ENCODE data around the gene ATXN3. TPM values are rescaled to one million over a fixed set of nuclear protein-coding genes. Genes with fewer than 3 reads are reported as not detected.
A peak's percentile ranks its signal among the peaks of the same experiment; 100 is the strongest.

ATXN3 gene
- total and polyA plus RNA-seq, 2 of the 13 experiments (the other 11 are each of a cell fraction or from before 2014, with no cell fraction given) = 14.9 to 17.3 TPM

DNA sequence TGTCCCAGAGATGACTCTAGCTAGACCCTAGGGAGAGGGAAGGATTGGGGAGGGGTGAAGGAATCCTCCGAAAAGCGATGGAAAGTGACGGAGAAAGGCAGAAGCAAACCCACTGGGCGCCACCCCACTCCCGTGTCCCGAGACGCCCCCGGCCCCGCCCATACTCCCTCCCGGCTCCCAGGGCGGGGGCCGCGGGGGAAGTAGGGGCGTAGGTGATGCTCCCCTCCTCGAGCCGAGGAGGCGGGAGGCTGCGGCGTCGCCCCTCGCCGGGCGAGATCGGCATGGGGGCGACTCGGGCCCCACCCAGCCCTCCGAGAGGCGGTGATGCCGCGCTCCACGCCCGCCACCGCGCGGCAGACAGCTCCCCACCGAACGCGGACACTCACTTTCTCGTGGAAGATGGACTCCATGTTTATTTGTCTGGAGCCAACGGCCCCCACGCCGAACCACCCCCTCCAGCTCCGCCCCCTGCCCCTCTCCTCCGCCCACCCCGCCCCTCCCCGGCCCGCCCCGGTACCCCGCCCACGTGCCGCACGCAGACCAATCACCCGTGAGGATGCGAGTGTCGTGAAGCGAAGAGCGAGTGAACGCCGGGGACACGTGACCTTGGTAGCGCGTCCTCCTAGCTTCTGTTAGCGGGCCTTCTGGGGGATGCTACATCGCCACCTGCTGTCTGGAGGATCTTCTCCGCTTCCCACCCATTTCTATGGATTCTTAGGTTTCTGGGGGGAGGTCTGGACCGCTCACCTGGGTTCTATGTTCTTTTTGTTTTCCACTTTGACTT is at the start of gene ATXN3 (continued):
- TF ChIP-seq, protein P1, sequence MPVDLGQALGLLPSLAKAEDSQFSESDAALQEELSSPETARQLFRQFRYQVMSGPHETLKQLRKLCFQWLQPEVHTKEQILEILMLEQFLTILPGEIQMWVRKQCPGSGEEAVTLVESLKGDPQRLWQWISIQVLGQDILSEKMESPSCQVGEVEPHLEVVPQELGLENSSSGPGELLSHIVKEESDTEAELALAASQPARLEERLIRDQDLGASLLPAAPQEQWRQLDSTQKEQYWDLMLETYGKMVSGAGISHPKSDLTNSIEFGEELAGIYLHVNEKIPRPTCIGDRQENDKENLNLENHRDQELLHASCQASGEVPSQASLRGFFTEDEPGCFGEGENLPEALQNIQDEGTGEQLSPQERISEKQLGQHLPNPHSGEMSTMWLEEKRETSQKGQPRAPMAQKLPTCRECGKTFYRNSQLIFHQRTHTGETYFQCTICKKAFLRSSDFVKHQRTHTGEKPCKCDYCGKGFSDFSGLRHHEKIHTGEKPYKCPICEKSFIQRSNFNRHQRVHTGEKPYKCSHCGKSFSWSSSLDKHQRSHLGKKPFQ (CRISPR knock-in tag; IDR thresholded peaks at IDR 0.05; ENCODE audit: insufficient replicate concordance) = no peak
- TF ChIP-seq ZNF337 (CRISPR knock-in tag; IDR thresholded peaks at IDR 0.05; ENCODE audit: borderline replicate concordance, low read depth) (no peak), ERF (CRISPR knock-in tag; IDR thresholded peaks at IDR 0.05) (no peak), SAFB2 (CRISPR knock-in tag; IDR thresholded peaks at IDR 0.05; ENCODE audit: borderline replicate concordance, low read depth) (0 out of 2 replicates have a peak, but pooled peaks have one; percentile 74), TEAD3 (CRISPR knock-in tag; optimal IDR thresholded peaks at IDR 0.05; ENCODE audit: borderline replicate concordance) (peak; percentile 15), MIER3 (CRISPR knock-in tag; IDR thresholded peaks at IDR 0.05; ENCODE audit: borderline replicate concordance) (no peak; the same call in 1 of the 2 replicates), CBX2 (IDR thresholded peaks at IDR 0.05; ENCODE audit: low read depth, low read length) (no peak), CBX2 (CRISPR knock-in tag; IDR thresholded peaks at IDR 0.05; ENCODE audit: low read depth) (no peak), ZNF678 (CRISPR knock-in tag; IDR thresholded peaks at IDR 0.05) (no peak), ZNF577 (CRISPR knock-in tag; IDR thresholded peaks at IDR 0.05; ENCODE audit: borderline replicate concordance, low read depth) (no peak), ZC3H4 (CRISPR knock-in tag; IDR thresholded peaks at IDR 0.05; ENCODE audit: borderline replicate concordance) (no peak), MXD4 (CRISPR knock-in tag; IDR thresholded peaks at IDR 0.05) (0 out of 2 replicates have a peak, but pooled peaks have one; percentile 27)
- TF ChIP-seq, protein P2, sequence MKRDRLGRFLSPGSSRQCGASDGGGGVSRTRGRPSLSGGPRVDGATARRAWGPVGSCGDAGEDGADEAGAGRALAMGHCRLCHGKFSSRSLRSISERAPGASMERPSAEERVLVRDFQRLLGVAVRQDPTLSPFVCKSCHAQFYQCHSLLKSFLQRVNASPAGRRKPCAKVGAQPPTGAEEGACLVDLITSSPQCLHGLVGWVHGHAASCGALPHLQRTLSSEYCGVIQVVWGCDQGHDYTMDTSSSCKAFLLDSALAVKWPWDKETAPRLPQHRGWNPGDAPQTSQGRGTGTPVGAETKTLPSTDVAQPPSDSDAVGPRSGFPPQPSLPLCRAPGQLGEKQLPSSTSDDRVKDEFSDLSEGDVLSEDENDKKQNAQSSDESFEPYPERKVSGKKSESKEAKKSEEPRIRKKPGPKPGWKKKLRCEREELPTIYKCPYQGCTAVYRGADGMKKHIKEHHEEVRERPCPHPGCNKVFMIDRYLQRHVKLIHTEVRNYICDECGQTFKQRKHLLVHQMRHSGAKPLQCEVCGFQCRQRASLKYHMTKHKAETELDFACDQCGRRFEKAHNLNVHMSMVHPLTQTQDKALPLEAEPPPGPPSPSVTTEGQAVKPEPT (CRISPR knock-in tag; IDR thresholded peaks at IDR 0.05; ENCODE audit: low read depth) = no peak
- TF ChIP-seq, protein P3, sequence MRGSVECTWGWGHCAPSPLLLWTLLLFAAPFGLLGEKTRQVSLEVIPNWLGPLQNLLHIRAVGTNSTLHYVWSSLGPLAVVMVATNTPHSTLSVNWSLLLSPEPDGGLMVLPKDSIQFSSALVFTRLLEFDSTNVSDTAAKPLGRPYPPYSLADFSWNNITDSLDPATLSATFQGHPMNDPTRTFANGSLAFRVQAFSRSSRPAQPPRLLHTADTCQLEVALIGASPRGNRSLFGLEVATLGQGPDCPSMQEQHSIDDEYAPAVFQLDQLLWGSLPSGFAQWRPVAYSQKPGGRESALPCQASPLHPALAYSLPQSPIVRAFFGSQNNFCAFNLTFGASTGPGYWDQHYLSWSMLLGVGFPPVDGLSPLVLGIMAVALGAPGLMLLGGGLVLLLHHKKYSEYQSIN (CRISPR knock-in tag; IDR thresholded peaks at IDR 0.05; ENCODE audit: borderline replicate concordance) = no peak
- TF ChIP-seq, protein P4, sequence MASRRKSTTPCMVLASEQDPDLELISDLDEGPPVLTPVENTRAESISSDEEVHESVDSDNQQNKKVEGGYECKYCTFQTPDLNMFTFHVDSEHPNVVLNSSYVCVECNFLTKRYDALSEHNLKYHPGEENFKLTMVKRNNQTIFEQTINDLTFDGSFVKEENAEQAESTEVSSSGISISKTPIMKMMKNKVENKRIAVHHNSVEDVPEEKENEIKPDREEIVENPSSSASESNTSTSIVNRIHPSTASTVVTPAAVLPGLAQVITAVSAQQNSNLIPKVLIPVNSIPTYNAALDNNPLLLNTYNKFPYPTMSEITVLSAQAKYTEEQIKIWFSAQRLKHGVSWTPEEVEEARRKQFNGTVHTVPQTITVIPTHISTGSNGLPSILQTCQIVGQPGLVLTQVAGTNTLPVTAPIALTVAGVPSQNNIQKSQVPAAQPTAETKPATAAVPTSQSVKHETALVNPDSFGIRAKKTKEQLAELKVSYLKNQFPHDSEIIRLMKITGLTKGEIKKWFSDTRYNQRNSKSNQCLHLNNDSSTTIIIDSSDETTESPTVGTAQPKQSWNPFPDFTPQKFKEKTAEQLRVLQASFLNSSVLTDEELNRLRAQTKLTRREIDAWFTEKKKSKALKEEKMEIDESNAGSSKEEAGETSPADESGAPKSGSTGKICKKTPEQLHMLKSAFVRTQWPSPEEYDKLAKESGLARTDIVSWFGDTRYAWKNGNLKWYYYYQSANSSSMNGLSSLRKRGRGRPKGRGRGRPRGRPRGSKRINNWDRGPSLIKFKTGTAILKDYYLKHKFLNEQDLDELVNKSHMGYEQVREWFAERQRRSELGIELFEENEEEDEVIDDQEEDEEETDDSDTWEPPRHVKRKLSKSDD (CRISPR knock-in tag; IDR thresholded peaks at IDR 0.05; ENCODE audit: low read depth) = no peak
- TF ChIP-seq, protein P5, sequence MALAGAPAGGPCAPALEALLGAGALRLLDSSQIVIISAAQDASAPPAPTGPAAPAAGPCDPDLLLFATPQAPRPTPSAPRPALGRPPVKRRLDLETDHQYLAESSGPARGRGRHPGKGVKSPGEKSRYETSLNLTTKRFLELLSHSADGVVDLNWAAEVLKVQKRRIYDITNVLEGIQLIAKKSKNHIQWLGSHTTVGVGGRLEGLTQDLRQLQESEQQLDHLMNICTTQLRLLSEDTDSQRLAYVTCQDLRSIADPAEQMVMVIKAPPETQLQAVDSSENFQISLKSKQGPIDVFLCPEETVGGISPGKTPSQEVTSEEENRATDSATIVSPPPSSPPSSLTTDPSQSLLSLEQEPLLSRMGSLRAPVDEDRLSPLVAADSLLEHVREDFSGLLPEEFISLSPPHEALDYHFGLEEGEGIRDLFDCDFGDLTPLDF (CRISPR knock-in tag; IDR thresholded peaks at IDR 0.05) = no peak
- TF ChIP-seq, protein P6, sequence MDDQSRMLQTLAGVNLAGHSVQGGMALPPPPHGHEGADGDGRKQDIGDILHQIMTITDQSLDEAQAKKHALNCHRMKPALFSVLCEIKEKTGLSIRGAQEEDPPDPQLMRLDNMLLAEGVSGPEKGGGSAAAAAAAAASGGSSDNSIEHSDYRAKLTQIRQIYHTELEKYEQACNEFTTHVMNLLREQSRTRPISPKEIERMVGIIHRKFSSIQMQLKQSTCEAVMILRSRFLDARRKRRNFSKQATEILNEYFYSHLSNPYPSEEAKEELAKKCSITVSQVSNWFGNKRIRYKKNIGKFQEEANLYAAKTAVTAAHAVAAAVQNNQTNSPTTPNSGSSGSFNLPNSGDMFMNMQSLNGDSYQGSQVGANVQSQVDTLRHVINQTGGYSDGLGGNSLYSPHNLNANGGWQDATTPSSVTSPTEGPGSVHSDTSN (CRISPR knock-in tag; IDR thresholded peaks at IDR 0.05; ENCODE audit: borderline replicate concordance) = no peak

Measured in HepG2 (cell line).